Fibroblast of peridontal ligament (primary cell): Measurements from ENCODE around the gene STK24.

Experiments used
- DNase-seq: peaks from one replicate; pipeline ENCODE4 v3.0.0-alpha.2; 2010; ENCODE audit errors: extremely low read depth

The STK24 gene

GRCh38 chr13:98411617-98412265 lies 165.2 kb downstream of the STK24 start:
- no peak for DNase-seq

DNA sequence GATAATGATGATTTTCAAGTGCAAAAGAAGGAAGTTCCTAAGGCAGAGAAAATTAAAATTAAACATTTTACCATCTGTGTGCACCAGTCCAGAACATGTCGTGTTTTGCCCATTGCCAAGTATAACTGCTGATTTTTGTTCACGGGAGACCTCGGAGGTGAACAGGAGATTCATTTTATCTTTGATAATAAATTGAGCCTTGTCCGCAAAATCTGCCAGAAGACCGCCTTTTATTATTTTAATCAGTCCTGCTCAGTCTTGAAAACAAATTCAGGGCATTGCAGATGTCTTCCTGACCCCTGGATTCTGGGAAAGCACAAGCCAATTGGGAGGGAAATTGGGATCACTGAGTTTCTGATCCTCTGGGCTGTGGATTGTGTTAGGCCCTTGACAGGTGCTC lies 165.9 kb downstream of the STK24 start:
- DNase-seq, result no peak

DNA sequence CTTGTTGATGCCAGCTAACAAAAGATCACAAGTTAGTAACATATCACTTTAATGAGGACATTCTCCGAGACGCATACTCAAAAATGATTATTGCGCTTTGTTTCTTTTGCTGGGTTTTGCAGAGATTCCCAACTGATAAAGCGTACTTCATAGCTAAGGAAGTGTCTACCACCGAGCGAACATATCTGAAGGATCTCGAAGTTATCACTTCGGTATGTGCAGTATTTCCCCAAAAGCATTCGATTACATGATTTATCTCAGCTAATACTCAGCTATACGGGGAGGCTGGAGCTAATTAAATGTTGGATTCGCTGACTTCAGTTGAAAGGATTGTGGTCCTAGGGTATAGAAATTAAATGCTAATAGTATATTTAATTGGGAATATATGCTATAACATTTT lies 166.3 kb downstream of the STK24 start:
- DNase-seq, result no peak

- no peak for DNase-seq
These were observed 167.6 kb downstream of the STK24 start for GRCh38 chr13:98409281-98409680.

DNA sequence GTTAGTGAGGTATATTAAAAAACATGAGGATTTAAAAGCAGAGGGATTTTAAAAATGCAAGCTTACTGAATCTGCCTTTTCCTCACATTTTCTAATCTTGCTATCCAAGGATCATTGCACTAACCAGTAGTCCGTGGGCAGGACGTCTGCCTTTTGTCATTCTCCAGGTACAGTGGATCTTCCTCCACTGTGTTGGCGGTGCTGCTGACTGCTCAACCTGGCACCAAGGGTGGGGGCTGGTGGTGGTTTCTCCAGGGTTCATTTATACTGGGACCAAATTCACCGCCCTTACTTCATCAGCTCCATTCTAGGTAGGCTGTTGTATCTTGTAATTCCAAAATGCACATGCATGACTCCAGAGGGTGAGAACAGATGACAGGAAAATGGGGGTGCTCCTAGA lies 169.3 kb downstream of the STK24 start:
- DNase-seq, result no peak

- DNase-seq, result no peak
These were observed 169.9 kb downstream of the STK24 start for GRCh38 chr13:98406971-98407370.

DNA sequence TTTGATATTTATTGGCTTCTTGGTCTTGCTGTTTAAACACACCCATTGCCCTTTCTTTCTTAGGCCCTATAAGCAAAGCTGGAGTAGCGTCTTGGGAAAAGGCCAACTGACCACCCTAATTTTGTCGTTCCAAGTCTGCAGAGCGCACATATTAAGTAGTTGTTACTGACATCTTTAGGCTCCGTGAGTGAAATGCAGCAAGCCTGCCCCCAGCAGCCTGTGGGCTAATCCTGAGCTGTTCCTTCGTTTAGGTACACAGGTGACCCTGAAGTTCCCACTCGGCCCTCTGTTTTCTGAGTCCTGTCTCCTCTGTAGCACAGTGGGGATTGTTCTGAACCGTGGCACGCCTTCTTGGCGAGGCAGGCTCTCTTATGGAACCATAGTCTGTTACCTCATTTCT lies 170.5 kb downstream of the STK24 start:
- DNase-seq, result no peak

GRCh38 chr13:98405690-98406344 lies 171.1 kb downstream of the STK24 start:
- no peak for DNase-seq

DNA sequence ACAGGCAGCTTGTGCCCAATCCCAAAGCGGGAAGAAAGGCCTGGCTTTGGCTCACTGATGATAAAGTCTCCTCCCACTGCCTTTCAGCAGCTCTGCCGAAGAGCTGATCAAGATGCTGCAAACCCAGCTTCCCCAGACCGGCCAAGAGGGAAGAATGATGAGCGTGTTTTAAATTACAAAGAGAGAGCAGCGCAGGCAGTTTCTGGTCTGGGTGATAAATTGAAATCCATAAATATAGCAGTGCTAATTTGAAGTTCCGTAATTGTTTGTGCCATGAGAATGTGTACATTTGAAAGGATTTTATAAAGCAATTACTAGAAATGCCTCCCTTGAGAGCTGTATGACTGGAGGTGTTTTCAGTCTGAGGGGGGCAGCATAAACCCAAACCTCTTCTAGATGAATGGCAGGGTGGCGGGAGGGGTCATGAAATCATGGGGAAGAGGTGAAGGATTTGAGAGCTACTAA lies 171.8 kb downstream of the STK24 start:
- peak; percentile 29 for DNase-seq

- DNase-seq, result no peak
These were observed 173.8 kb downstream of the STK24 start for GRCh38 chr13:98403076-98403475.

- no peak for DNase-seq
These were observed 175.0 kb downstream of the STK24 start for GRCh38 chr13:98401934-98402333.

DNA sequence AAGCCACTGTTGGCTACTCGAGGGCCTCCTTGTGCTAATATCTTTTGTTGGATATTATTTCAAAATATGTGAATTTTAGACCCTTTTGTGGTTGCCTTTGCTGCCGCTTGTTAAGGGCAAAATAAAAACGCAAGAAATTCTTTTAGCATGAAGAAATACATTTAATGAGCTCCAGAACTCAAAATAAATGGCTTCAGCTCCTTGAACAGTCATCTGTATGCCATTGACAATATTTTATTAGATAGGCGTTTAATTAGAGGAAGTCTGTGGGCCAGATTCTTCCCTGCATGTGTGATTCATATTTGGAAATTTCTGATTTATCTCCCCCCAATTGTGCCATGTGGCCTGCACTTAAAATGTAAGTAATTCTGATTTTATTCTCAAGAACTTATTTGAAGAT lies 177.2 kb downstream of the STK24 start:
- no peak for DNase-seq

GRCh38 chr13:98398581-98398980 lies 178.3 kb downstream of the STK24 start:
- DNase-seq, result no peak

GRCh38 chr13:98397861-98398260 lies 179.0 kb downstream of the STK24 start:
- no peak for DNase-seq

DNA sequence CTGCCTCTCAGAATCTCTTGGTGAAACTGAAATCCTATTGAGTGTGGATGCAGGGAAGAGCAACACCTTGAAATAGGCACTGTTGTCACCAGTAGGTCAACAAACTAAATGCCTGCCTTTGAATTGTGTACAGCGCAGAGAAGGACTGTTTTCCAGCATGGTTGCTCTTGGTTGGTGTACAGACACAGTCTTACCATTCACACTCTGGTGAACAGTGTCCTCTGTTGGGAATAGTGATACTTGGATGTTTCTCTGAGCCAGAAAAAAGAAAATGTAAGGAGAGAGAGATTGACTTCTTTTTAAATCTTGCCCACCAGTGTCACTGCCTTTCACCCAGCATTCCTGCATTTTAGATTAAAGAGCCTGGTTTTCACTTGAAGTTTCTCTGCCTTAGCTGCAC lies 179.7 kb downstream of the STK24 start:
- peak; percentile 73 for DNase-seq

DNA sequence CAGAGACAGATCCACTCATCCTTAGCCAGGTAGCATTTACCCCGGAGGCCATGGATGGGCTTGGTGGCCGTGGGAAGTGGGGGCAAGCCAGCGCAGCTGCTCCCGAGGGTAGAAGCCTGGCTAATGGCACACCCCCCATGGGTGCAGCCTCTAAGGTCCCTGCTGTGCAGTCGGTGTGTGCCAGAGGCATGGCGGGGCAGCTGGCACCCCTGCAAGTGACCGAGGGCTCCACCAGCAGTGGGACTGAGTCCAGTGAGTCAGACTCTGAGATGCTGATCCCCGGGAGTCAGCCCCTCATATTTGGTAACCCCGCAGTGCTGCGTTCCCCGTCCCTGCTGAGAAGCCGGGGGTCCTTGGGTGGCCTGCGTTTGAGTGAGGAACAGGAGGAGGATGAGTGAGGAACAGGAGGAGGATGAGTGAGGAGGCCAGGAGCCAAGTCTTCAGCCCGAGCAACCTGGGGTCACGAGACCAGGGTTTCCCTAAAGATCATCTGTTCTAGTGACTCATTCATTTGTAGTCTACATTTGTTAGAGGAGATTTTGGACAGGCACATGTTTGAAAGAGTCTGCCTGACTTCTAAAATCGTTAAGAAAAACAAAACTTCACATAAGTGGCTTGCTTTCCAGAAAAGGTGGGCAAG lies 180.7 kb downstream of the STK24 start:
- peak; percentile 9 for DNase-seq
